H9 (cell line): ENCODE data around the gene TFDP1. TPM values are rescaled to one million over a fixed set of nuclear protein-coding genes. Genes with fewer than 3 reads are reported as not detected.

Experiments used
- DNase-seq: peaks from one replicate; pipeline ENCODE4 v3.0.0-alpha.2; 2017
- H2AFZ ChIP-seq: one replicate; pipeline ENCODE4 v1.6.1; 2013; ENCODE audit warnings: mild to moderate bottlenecking, low read length, control low read depth, moderate library complexity
- H2AK5ac ChIP-seq: 2 replicates; pipeline ENCODE4 v1.6.1; 2013; ENCODE audit warnings: low read length, control low read depth, mixed read lengths; ENCODE audit not compliant: insufficient read length
- H2BK120ac ChIP-seq: one replicate; pipeline ENCODE4 v1.6.1; 2013; ENCODE audit warnings: low read depth, mild to moderate bottlenecking, low read length, control low read depth, inconsistent platforms; ENCODE audit not compliant: poor library complexity, severe bottlenecking
- H2BK12ac ChIP-seq: 2 replicates; pipeline ENCODE4 v1.6.1; 2013; ENCODE audit warnings: low read length, control low read depth, mixed read lengths, low read depth; ENCODE audit not compliant: insufficient read length
- H2BK15ac ChIP-seq: 2 replicates; pipeline ENCODE4 v1.6.1; 2013; ENCODE audit warnings: low read depth, low read length, control low read depth
- H2BK20ac ChIP-seq: one replicate; pipeline ENCODE4 v1.6.1; 2013; ENCODE audit warnings: low read depth, mild to moderate bottlenecking, low read length, control low read depth, inconsistent platforms; ENCODE audit not compliant: poor library complexity, severe bottlenecking
- H2BK5ac ChIP-seq: 2 replicates; pipeline ENCODE4 v1.6.1; 2013; ENCODE audit warnings: low read length, control low read depth, mixed read lengths; ENCODE audit not compliant: insufficient read length
- H3K14ac ChIP-seq: 2 replicates; pipeline ENCODE4 v1.6.1; 2013; ENCODE audit warnings: low read length, control low read depth; ENCODE audit not compliant: insufficient read depth
- H3K18ac ChIP-seq: 2 replicates; pipeline ENCODE4 v1.6.1; 2013; ENCODE audit warnings: low read depth, mild to moderate bottlenecking, mixed read lengths, low read length, control low read depth; ENCODE audit not compliant: insufficient read length
- H3K23ac ChIP-seq: 2 replicates; pipeline ENCODE4 v1.6.1; 2013; ENCODE audit warnings: low read length, control low read depth, mixed read lengths, low read depth; ENCODE audit not compliant: insufficient read length
- H3K23me2 ChIP-seq: 2 replicates; pipeline ENCODE4 v1.6.1; 2013; ENCODE audit warnings: low read depth, mild to moderate bottlenecking, mixed read lengths, low read length, control low read depth; ENCODE audit not compliant: insufficient read length, poor library complexity, severe bottlenecking
- H3K27ac ChIP-seq: 2 replicates; pipeline ENCODE4 v1.5.1; 2013; ENCODE audit warnings: low read length, control low read depth, mixed read lengths, low read depth; ENCODE audit not compliant: insufficient read length
- H3K27me3 ChIP-seq: 2 replicates; pipeline ENCODE4 v1.6.1; 2013; ENCODE audit warnings: low read length, control low read depth, inconsistent platforms; ENCODE audit not compliant: insufficient read depth
- H3K4ac ChIP-seq: 2 replicates; pipeline ENCODE4 v1.6.1; 2013; ENCODE audit warnings: low read depth, mild to moderate bottlenecking, control low read depth, inconsistent platforms, low read length, moderate library complexity
- H3K4me1 ChIP-seq: 2 replicates; pipeline ENCODE4 v1.6.1; 2013; ENCODE audit warnings: low read length, control low read depth, inconsistent platforms; ENCODE audit not compliant: insufficient read depth
- H3K4me2 ChIP-seq: 2 replicates; pipeline ENCODE4 v1.6.1; 2013; ENCODE audit warnings: low read length, control low read depth, mixed read lengths; ENCODE audit not compliant: insufficient read length, insufficient read depth
- H3K56ac ChIP-seq: 2 replicates; pipeline ENCODE4 v1.6.1; 2013; ENCODE audit warnings: low read depth, mild to moderate bottlenecking, mixed read lengths, low read length, control low read depth; ENCODE audit not compliant: insufficient read length
- H3K79me1 ChIP-seq: 2 replicates; pipeline ENCODE4 v1.6.1; 2013; ENCODE audit warnings: low read depth, mild to moderate bottlenecking, moderate library complexity, low read length, control low read depth, inconsistent platforms; ENCODE audit not compliant: insufficient read depth, poor library complexity, severe bottlenecking
- H3K79me2 ChIP-seq: 2 replicates; pipeline ENCODE4 v1.6.1; 2013; ENCODE audit warnings: low read length, control low read depth, inconsistent platforms; ENCODE audit not compliant: insufficient read depth
- H3K9ac ChIP-seq: 2 replicates; pipeline ENCODE4 v1.6.1; 2013; ENCODE audit warnings: low read length, control low read depth, mixed read lengths; ENCODE audit not compliant: insufficient read length; ENCODE audit errors: extremely low read depth
- H3K9me3 ChIP-seq: one replicate; pipeline ENCODE4 v1.6.1; 2013; ENCODE audit warnings: low read depth, low read length, inconsistent platforms; ENCODE audit not compliant: control insufficient read depth
- H3T11ph ChIP-seq: one replicate; pipeline ENCODE4 v1.6.1; 2013; ENCODE audit warnings: mild to moderate bottlenecking, low read length, control low read depth, inconsistent platforms
- H4K20me1 ChIP-seq: one replicate; pipeline ENCODE4 v1.6.1; 2013; ENCODE audit not compliant: control insufficient read depth, insufficient read length, insufficient read depth
- H4K5ac ChIP-seq: 2 replicates; pipeline ENCODE4 v1.6.1; 2013; ENCODE audit warnings: low read depth, mild to moderate bottlenecking, mixed read lengths, low read length, control low read depth; ENCODE audit not compliant: insufficient read length
- H4K8ac ChIP-seq: replicated peaks from 2 replicates; pipeline ENCODE4 v1.6.1; 2013; ENCODE audit warnings: low read length, control low read depth, mixed read lengths, low read depth; ENCODE audit not compliant: insufficient read length
- H4K91ac ChIP-seq: 2 replicates; pipeline ENCODE4 v1.6.1; 2013; ENCODE audit warnings: low read depth, mild to moderate bottlenecking, moderate library complexity, mixed read lengths, low read length, control low read depth; ENCODE audit not compliant: insufficient read length
- H3K27ac Mint-ChIP-seq, 3 experiments: 2 replicates in 2 of 3; 3 replicates in 1 of 3; pipeline ENCODE4 v1.8.0; 2020 to 2021; ENCODE audit warnings: mixed read lengths in 3 of 3, mild to moderate bottlenecking in 1 of 3, moderate library complexity in 1 of 3
- H3K27me3 Mint-ChIP-seq: 2 replicates; pipeline ENCODE4 v1.8.0; 2021; ENCODE audit warnings: low read depth, mild to moderate bottlenecking, moderate library complexity, mixed read lengths
- H3K36me3 Mint-ChIP-seq, 3 experiments: 2 replicates in 2 of 3; 3 replicates in 1 of 3; pipeline ENCODE4 v1.8.0; 2020 to 2021; ENCODE audit warnings: low read depth in 3 of 3, mixed read lengths in 3 of 3; ENCODE audit not compliant: insufficient read depth in 1 of 3
- H3K4me1 Mint-ChIP-seq, 2 experiments: 2 replicates each; pipeline ENCODE4 v1.8.0; 2020; ENCODE audit warnings: mixed read lengths in 2 of 2
- H3K4me3 Mint-ChIP-seq, 2 experiments: 2 replicates in 1 of 2; 3 replicates in 1 of 2; pipeline ENCODE4 v1.8.0; 2020 to 2021; ENCODE audit warnings: mild to moderate bottlenecking in 2 of 2, mixed read lengths in 2 of 2, moderate library complexity in 1 of 2
- H3K9me3 Mint-ChIP-seq, 2 experiments: 2 replicates in 1 of 2; 3 replicates in 1 of 2; pipeline ENCODE4 v1.8.0; 2020; ENCODE audit warnings: mild to moderate bottlenecking in 2 of 2, mixed read lengths in 2 of 2, moderate library complexity in 1 of 2
- CTCF ChIP-seq: fragments of 200-600 bp; sonication (generic); conservative IDR thresholded peaks from 3 replicates; pipeline ENCODE4 v1.8.0; 2021; ENCODE audit warnings: antibody characterized with exemption, mild to moderate bottlenecking
- WGBS: extraction: QIAGEN DNeasy Blood & Tissue Kit; methylation state at CpG from one replicate; pipeline ENCODE4 v1.1.7; 2013; ENCODE audit warnings: missing lambda C conversion rate, low lambda C conversion rate, mixed read lengths; ENCODE audit not compliant: insufficient read length; ENCODE audit errors: extremely low coverage; 5-methylcytosine and 5-hydroxymethylcytosine counted together
- total RNA-seq: library from RNA; stranded (reverse); gene quantifications from 2 replicates; pipeline ENCODE4 v1.2.1, GENCODE V29; 2021

The TFDP1 gene
- total RNA-seq, 1 experiment from 2014 or later = 111 TPM

GRCh38 chr13:113621046-113621445 is 36.5 kb downstream of the TFDP1 start:
- no peak for TF ChIP-seq CTCF
- H3K79me2 ChIP-seq = no peaks in the 10 kb centered on the region
- Mint-ChIP-seq H3K36me3 (peaks cover 48 to 65% (median 60%) of the 10 kb centered on the region in 3 experiments), H3K27me3 (peaks cover 1% of the 10 kb centered on the region; the same call in 1 of the 2 replicates), H3K4me1 (peaks cover 22 to 25% of the 10 kb centered on the region in 2 experiments), H3K9me3 (peaks cover 13 to 18% of the 10 kb centered on the region in 2 experiments), H3K4me3 (no peak overlapping the region), H3K27ac (peak overlapping the region in 1 of 3 experiments; percentile 46; a peak in 1 of 7 replicates)
- H2BK120ac ChIP-seq = no peak overlapping the region
- no peak overlapping the region for H2BK12ac ChIP-seq
- H3K23ac ChIP-seq = no peak overlapping the region
- no peak overlapping the region for H3K18ac ChIP-seq
- no peak overlapping the region for H3K27ac ChIP-seq
- H2AK5ac ChIP-seq = no peak overlapping the region
- H3K4me2 ChIP-seq = no peak overlapping the region
- no peak overlapping the region for H4K8ac ChIP-seq
- no peak overlapping the region for H4K5ac ChIP-seq
- no peak overlapping the region for H3K14ac ChIP-seq
- no peak overlapping the region for H3K4ac ChIP-seq
- no peaks in the 10 kb centered on the region for H3K9me3 ChIP-seq
- H3K4me1 ChIP-seq = peaks cover 4% of the 10 kb centered on the region; the same call in 1 of the 2 replicates
- DNase-seq = no peak
- H2BK15ac ChIP-seq = no peak overlapping the region
- no peaks in the 10 kb centered on the region for H3K27me3 ChIP-seq
- no peak overlapping the region for H2BK5ac ChIP-seq
- no peaks in the 10 kb centered on the region for H3K79me1 ChIP-seq
- no peak overlapping the region for H3T11ph ChIP-seq
- no peak overlapping the region for H3K9ac ChIP-seq
- no CpG with 5 or more reads among the region's 15 CpGs for WGBS
- H4K20me1 ChIP-seq = no peaks in the 10 kb centered on the region
- H2BK20ac ChIP-seq = no peak overlapping the region
- H3K56ac ChIP-seq = no peak overlapping the region
- H2AFZ ChIP-seq = no peak overlapping the region
- no peak overlapping the region for H4K91ac ChIP-seq
- no peaks in the 10 kb centered on the region for H3K23me2 ChIP-seq
